SK-N-SH (cell line): Measurements from ENCODE around the gene REXO1. TPM values are rescaled to one million over a fixed set of nuclear protein-coding genes. Genes with fewer than 3 reads are reported as not detected.

Source experiments
- CTCF ChIA-PET: fragments of 300-600, 350-600 bp; formaldehyde crosslinking; extraction: SDS; loops from one replicate; lab custom pipeline; 2021; lab: Yijun Ruan, JAX
- POLR2A ChIA-PET: fragments of 350-600 bp; sonication (Branson Sonifier 250); formaldehyde crosslinking; extraction: SDS; loops from one replicate; lab custom pipeline; 2020; ENCODE audit warnings: antibody characterized with exemption, inconsistent platforms; lab: Yijun Ruan, JAX
- DNase-seq: peaks from one replicate; pipeline ENCODE4 v3.0.0; 2012
- H2AFZ ChIP-seq: fragments of 200-600 bp; sonication (generic); 2 replicates; pipeline ENCODE4 v1.8.1; 2016; ENCODE audit warnings: antibody characterized with exemption, mild to moderate bottlenecking, low read depth
- H3F3A ChIP-seq: fragments of 200-600 bp; sonication (generic); replicated peaks from 2 replicates; pipeline ENCODE3; 2016; ENCODE audit warnings: antibody characterized with exemption, mild to moderate bottlenecking; ENCODE audit not compliant: insufficient read depth
- H3K27ac ChIP-seq, 2 experiments: fragments of 200-500 bp in 1 of 2; fragments of 200-600 bp in 1 of 2; sonication (Bioruptor generic) in 1 of 2; sonication (generic), shearing (Covaris generic) in 1 of 2; 2 replicates each; pipeline versions ENCODE4 v1.5.1 to v1.6.1; 2014 to 2016; ENCODE audit warnings: low read depth in 2 of 2, inconsistent platforms in 1 of 2, low read length in 1 of 2, mild to moderate bottlenecking in 1 of 2, mixed read lengths in 1 of 2
- H3K27me3 ChIP-seq: fragments of 200-600 bp; sonication (generic), shearing (Covaris generic); 2 replicates; pipeline ENCODE4 v1.6.1; 2016; ENCODE audit warnings: mixed run types; ENCODE audit not compliant: insufficient read depth
- H3K36me3 ChIP-seq, 2 experiments: fragments of 200-500 bp in 1 of 2; fragments of 200-600 bp in 1 of 2; sonication (Bioruptor generic) in 1 of 2; sonication (generic) in 1 of 2; replicated peaks in 1 of 2; 2 replicates each; pipeline versions ENCODE3 to v1.5.1; 2014 to 2016; ENCODE audit warnings: low read length in 1 of 2, mild to moderate bottlenecking in 1 of 2; ENCODE audit not compliant: insufficient read depth in 2 of 2, control insufficient read depth in 1 of 2
- H3K4me1 ChIP-seq, 2 experiments: fragments of 200-500 bp in 1 of 2; fragments of 200-600 bp in 1 of 2; sonication (Bioruptor generic) in 1 of 2; sonication (generic), shearing (Covaris generic) in 1 of 2; 2 replicates each; pipeline versions ENCODE4 v1.5.1 to v1.6.1; 2014 to 2016; ENCODE audit warnings: low read depth in 1 of 2, low read length in 1 of 2, mixed run types in 1 of 2; ENCODE audit not compliant: insufficient read depth in 2 of 2, control insufficient read depth in 1 of 2
- H3K4me2 ChIP-seq: fragments of 200-600 bp; sonication (generic), shearing (Covaris generic); 2 replicates; pipeline ENCODE4 v1.6.1; 2017; ENCODE audit warnings: mixed run types
- H3K4me3 ChIP-seq, 2 experiments: fragments of 200-500 bp in 1 of 2; fragments of 200-600 bp in 1 of 2; sonication (Bioruptor generic) in 1 of 2; sonication (generic), shearing (Covaris generic) in 1 of 2; 2 replicates each; pipeline versions ENCODE4 v1.5.1 to v1.8.1; 2014 to 2016; ENCODE audit warnings: low read depth in 2 of 2, inconsistent platforms in 1 of 2, low read length in 1 of 2, mild to moderate bottlenecking in 1 of 2, mixed read lengths in 1 of 2, moderate library complexity in 1 of 2
- H3K79me2 ChIP-seq: fragments of 200-600 bp; sonication (generic); 2 replicates; pipeline ENCODE4 v1.8.1; 2017; ENCODE audit warnings: mild to moderate bottlenecking; ENCODE audit not compliant: insufficient read depth
- H3K9ac ChIP-seq: fragments of 200-600 bp; sonication (generic); 2 replicates; pipeline ENCODE4 v1.6.1; 2017; ENCODE audit warnings: mixed run types
- H3K9me2 ChIP-seq: fragments of 200-600 bp; sonication (generic); 2 replicates; pipeline ENCODE4 v1.6.1; 2017; ENCODE audit warnings: mixed run types
- H3K9me3 ChIP-seq: fragments of 200-600 bp; sonication (generic); 2 replicates; pipeline ENCODE4 v1.6.1; 2017; ENCODE audit warnings: mixed run types, mild to moderate bottlenecking, moderate library complexity
- H4K20me1 ChIP-seq: fragments of 200-600 bp; sonication (generic); 2 replicates; pipeline ENCODE4 v1.6.1; 2017; ENCODE audit warnings: mild to moderate bottlenecking, mixed run types; ENCODE audit not compliant: insufficient read depth
- CTCF ChIP-seq: fragments of 200-600 bp; sonication (generic); IDR thresholded peaks from 2 replicates; pipeline ENCODE4 v1.6.1; 2017; ENCODE audit warnings: antibody characterized with exemption, mild to moderate bottlenecking, moderate library complexity
- ELF1 ChIP-seq: IDR thresholded peaks from 2 replicates; pipeline ENCODE4 v1.4.0; 2012
- EP300 ChIP-seq, 2 experiments: IDR thresholded peaks; 2 replicates each; pipeline versions ENCODE4 v1.4.0 to v1.6.1; 2012; ENCODE audit warnings: borderline replicate concordance in 1 of 2, low read depth in 1 of 2, low read length in 1 of 2
- FOSL2 ChIP-seq: IDR thresholded peaks from 2 replicates; pipeline ENCODE4 v1.4.0; 2012; ENCODE audit warnings: low read depth, mild to moderate bottlenecking, moderate library complexity, borderline replicate concordance
- FOXM1 ChIP-seq: IDR thresholded peaks from 2 replicates; pipeline ENCODE4 v1.4.0; 2012; ENCODE audit warnings: low read depth, mild to moderate bottlenecking
- GABPA ChIP-seq: IDR thresholded peaks from 2 replicates; pipeline ENCODE4 v1.4.0; 2012; ENCODE audit warnings: low read depth, mild to moderate bottlenecking
- MEF2A ChIP-seq: IDR thresholded peaks from 2 replicates; pipeline ENCODE4 v1.4.0; 2012; ENCODE audit warnings: low read depth, borderline replicate concordance
- NRF1 ChIP-seq: IDR thresholded peaks from 2 replicates; pipeline ENCODE4 v1.6.1; 2012; ENCODE audit warnings: low read depth, mild to moderate bottlenecking, low read length
- PBX3 ChIP-seq: IDR thresholded peaks from 2 replicates; pipeline ENCODE4; 2012
- RAD21 ChIP-seq: IDR thresholded peaks from 2 replicates; pipeline ENCODE4 v1.6.1; 2012; ENCODE audit warnings: mild to moderate bottlenecking, low read length
- RCOR1 ChIP-seq: fragments of 150-350 bp; IDR thresholded peaks from 2 replicates; pipeline ENCODE4 v1.6.1; 2017; ENCODE audit warnings: antibody characterized with exemption, low read length
- RFX5 ChIP-seq: IDR thresholded peaks from 2 replicates; pipeline ENCODE4 v1.6.1; 2012; ENCODE audit warnings: mild to moderate bottlenecking, improper control_type of control experiment, low read length
- RXRA ChIP-seq: IDR thresholded peaks from 2 replicates; pipeline ENCODE4 v1.4.0; 2012; ENCODE audit warnings: low read depth, mild to moderate bottlenecking, borderline replicate concordance
- SMC3 ChIP-seq: IDR thresholded peaks from 2 replicates; pipeline ENCODE4 v1.6.1; 2012; ENCODE audit warnings: low read depth, low read length, improper control_type of control experiment
- TAF1 ChIP-seq: IDR thresholded peaks from 2 replicates; pipeline ENCODE4 v1.6.1; 2012; ENCODE audit warnings: low read depth, mild to moderate bottlenecking, low read length, moderate library complexity, borderline replicate concordance
- TCF12 ChIP-seq: IDR thresholded peaks from 2 replicates; pipeline ENCODE4 v1.4.0; 2012
- USF1 ChIP-seq: IDR thresholded peaks from 2 replicates; pipeline ENCODE4 v1.4.0; 2012; ENCODE audit warnings: low read depth, borderline replicate concordance
- USF2 ChIP-seq: fragments of 150-350 bp; IDR thresholded peaks from 2 replicates; pipeline ENCODE4 v1.6.1; 2017; ENCODE audit warnings: antibody characterized with exemption, low read length, low read depth, borderline replicate concordance
- YY1 ChIP-seq: IDR thresholded peaks from 2 replicates; pipeline ENCODE4 v1.4.0; 2012; ENCODE audit warnings: low read depth, mild to moderate bottlenecking
- ZBTB33 ChIP-seq: IDR thresholded peaks from 2 replicates; pipeline ENCODE4 v1.4.0; 2012; ENCODE audit warnings: low read depth, borderline replicate concordance
- WGBS: methylation state at CpG from one replicate; pipeline ENCODE4 v1.1.6; 2017; ENCODE audit warnings: low lambda C conversion rate; 5-methylcytosine and 5-hydroxymethylcytosine counted together
- polyA plus RNA-seq, 3 experiments: library from polyadenylated mRNA; depleted of rRNA; stranded (reverse); fragments of >200 nt; gene quantifications; 2 replicates each; pipeline ENCODE4 v1.2.3, GENCODE V29; 2012

REXO1 gene
- polyA plus RNA-seq, 1 of the 3 experiments (the other 2 are of a cell fraction): 18.8 TPM

- TF ChIP-seq CTCF (peak; percentile 98), ELF1 (no peak), PBX3 (no peak), USF1 (no peak), TCF12 (no peak), RAD21 (peak; percentile 39), SMC3 (peak; percentile 36), FOXM1 (no peak), RFX5 (no peak), TAF1 (peak; percentile 94; the same call in 1 of the 2 replicates), USF2 (no peak), YY1 (peak; percentile 93), EP300 (IDR thresholded peaks at IDR 0.05; ENCODE audit: borderline replicate concordance in 1 of 2, low read depth in 1 of 2, low read length in 1 of 2) (peak in 1 of 2 experiments; percentile 27; a peak in 1 of 4 replicates), NRF1 (no peak)
- TF ChIP-seq, all 33 proteins: peak for 11
Observed at GRCh38 chr19:1848399-1849131, at the start of gene REXO1 (continued).

GRCh38 chr19:1896508-1896907 is 48.2 kb upstream of the REXO1 start:
- no peaks in the 10 kb centered on the region for H4K20me1 ChIP-seq
- no peaks in the 10 kb centered on the region for H3K9me2 ChIP-seq
- no peak for DNase-seq
- ChIA-PET CTCF (interaction anchor here (0.6 to 2.7 kb wide), 6 partner anchors 8 to 34 kb away, joined by 3 to 11 read pairs (median 4); partner anchors contain the start of gene ABHD17A), POLR2A (no interaction called here)
- H3F3A ChIP-seq: no peaks in the 10 kb centered on the region
- no peak overlapping the region for H3K4me3 ChIP-seq
- H3K36me3 ChIP-seq: no peaks in the 10 kb centered on the region
- H3K27me3 ChIP-seq: no peaks in the 10 kb centered on the region
- H3K9ac ChIP-seq: no peak overlapping the region
- H3K27ac ChIP-seq: no peak overlapping the region
- no peaks in the 10 kb centered on the region for H3K9me3 ChIP-seq
- no peak overlapping the region for H3K4me2 ChIP-seq
- no peaks in the 10 kb centered on the region; a peak in 1 of 4 replicates for H3K4me1 ChIP-seq
- H3K79me2 ChIP-seq: no peaks in the 10 kb centered on the region
- no peak overlapping the region for H2AFZ ChIP-seq
- WGBS: 95% methylated on average over 12 of the region's 13 CpGs
- TF ChIP-seq RCOR1 (no peak), FOXM1 (no peak), MEF2A (no peak), FOSL2 (no peak), SMC3 (no peak), PBX3 (no peak), CTCF (no peak), ZBTB33 (no peak), YY1 (no peak), GABPA (no peak), RXRA (no peak), NRF1 (no peak), RFX5 (no peak), TAF1 (no peak)
